Measurements from ENCODE around the gene OPRD1.

The OPRD1 gene

GRCh38 chr1:28878796-28879195, 66.8 kb downstream of the OPRD1 start:
- H3K4me3 ChIP-seq (ENCODE audit: low read depth, low read length), result no peak overlapping the region
- no peak for TF ChIP-seq CTCF (IDR thresholded peaks at IDR 0.05; ENCODE audit: borderline replicate concordance, insufficient read depth, low read depth, low read length)

- H3K4me3 ChIP-seq (ENCODE audit: low read depth, low read length), result no peak overlapping the region
- TF ChIP-seq CTCF (IDR thresholded peaks at IDR 0.05; ENCODE audit: borderline replicate concordance, insufficient read depth, low read depth, low read length), result peak; percentile 92
These were observed 70.1 kb downstream of the OPRD1 start for GRCh38 chr1:28882009-28882628.

- TF ChIP-seq CTCF (IDR thresholded peaks at IDR 0.05; ENCODE audit: borderline replicate concordance, insufficient read depth, low read depth, low read length), result no peak
- H3K4me3 ChIP-seq (ENCODE audit: low read depth, low read length), result no peak overlapping the region
These were observed 71.3 kb downstream of the OPRD1 start for GRCh38 chr1:28883242-28883616.

- TF ChIP-seq CTCF (IDR thresholded peaks at IDR 0.05; ENCODE audit: borderline replicate concordance, insufficient read depth, low read depth, low read length), result no peak
These were observed 73.5 kb downstream of the OPRD1 start for GRCh38 chr1:28885472-28885877.

GRCh38 chr1:28885977-28886730, 74.2 kb downstream of the OPRD1 start:
- no peak for TF ChIP-seq CTCF (IDR thresholded peaks at IDR 0.05; ENCODE audit: borderline replicate concordance, insufficient read depth, low read depth, low read length)
- peak overlapping the region; percentile 77 for H3K4me3 ChIP-seq (ENCODE audit: low read depth, low read length)

More at GRCh38 chr1:28885472-28885877, 73.5 kb downstream of the OPRD1 start:
- H3K4me3 ChIP-seq (ENCODE audit: low read depth, low read length), result no peak overlapping the region

GRCh38 chr1:28886731-28887418, 74.9 kb downstream of the OPRD1 start:
- H3K4me3 ChIP-seq (ENCODE audit: low read depth, low read length), result peak overlapping the region; percentile 77
- no peak for TF ChIP-seq CTCF (IDR thresholded peaks at IDR 0.05; ENCODE audit: borderline replicate concordance, insufficient read depth, low read depth, low read length)
